HG03460 (cell line): ENCODE measurements around the gene CAMTA1.

Experiments
- ATAC-seq: cut with Tn5 transposase; IDR thresholded peaks from one replicate; pipeline ENCODE4 v1.9.1; 2021; ENCODE audit not compliant: unreplicated experiment

CAMTA1 gene

DNA sequence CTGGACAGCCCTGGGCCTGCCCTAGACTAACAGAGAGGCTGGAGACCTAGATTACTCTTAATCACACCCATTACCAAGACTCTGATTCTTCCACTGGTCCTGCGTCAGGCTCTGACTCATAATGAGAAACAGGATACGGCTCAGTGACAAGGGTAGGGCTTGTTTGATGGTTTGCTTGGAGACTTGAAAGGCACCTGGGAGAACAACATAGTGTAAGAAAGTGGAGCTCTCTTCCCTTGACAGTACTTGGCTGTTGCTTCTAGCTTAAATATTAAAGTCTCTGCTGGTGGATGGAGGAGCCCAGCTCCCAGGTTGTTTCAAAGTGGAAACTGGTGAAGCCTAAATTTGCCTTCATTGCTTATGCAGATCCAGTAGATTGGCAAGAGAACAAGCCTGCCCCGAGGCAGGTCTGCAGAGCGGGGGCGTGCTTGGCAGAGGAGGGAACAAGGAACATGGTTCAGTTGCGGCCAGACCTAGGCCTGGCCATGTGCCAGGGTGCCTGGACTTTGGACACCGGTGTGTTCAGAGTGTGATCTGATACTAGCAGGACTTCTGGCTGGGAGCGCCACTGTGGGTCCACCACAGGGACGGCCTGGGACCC is 480.6 kb downstream of the CAMTA1 start:
- ATAC-seq: no peak

DNA sequence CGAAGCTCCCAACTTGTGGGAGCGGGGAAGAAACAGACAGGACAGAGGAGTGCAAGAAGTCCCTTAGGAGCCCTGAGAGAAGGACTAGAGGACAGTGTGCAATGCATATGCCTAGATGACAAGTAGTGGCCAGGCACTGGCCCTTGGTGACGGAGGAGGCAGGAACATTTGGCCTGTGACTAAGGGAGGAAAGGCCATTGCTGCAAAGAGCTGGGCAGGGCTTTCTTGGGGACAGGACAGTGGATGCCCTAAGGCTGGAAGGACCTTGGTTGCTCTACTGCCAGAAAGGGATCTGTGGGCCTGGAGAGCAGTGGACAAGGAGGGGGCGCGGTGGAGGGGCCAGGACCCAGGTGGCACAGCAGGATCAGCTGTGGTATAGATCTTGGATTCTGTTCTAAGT is 481.3 kb downstream of the CAMTA1 start:
- no peak for ATAC-seq

DNA sequence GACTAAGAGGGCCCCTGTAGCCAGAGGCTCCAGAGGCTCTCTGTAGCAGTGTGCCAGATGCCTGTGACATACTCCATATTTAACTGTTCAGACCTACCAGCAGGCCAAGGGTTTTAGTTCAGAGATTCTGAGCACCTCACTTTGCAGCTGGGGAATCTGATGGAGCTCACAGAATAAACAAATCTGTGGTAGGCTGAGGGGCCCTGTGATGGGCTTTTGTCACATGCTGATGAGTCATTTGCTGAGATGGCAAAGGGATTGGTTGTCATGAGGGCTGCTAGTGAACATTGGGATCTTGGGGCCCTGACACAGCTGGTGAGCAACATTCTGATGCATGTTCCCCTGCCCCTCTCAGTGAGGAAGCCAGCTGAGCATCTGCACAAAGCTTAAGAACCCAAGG is 482.2 kb downstream of the CAMTA1 start:
- ATAC-seq: no peak

DNA sequence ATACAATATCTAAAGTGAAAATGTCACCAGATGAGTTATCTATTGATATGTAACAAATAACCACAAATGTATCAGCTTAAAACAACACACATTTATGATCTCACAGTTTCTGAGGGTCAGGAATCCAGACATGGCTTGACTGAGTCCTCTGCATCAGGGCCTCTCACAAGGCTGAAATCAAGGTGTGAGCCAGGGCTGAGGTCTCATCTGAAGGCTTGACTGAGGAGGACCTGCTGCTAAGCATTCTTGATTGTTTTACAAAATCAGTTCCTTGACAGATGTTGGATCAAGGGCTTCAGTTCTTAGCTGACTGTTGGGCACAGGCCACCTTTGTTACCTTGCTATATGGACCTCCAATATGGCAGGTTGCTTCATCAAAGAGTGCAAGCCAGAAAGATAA is 483.7 kb downstream of the CAMTA1 start:
- ATAC-seq: no peak

DNA sequence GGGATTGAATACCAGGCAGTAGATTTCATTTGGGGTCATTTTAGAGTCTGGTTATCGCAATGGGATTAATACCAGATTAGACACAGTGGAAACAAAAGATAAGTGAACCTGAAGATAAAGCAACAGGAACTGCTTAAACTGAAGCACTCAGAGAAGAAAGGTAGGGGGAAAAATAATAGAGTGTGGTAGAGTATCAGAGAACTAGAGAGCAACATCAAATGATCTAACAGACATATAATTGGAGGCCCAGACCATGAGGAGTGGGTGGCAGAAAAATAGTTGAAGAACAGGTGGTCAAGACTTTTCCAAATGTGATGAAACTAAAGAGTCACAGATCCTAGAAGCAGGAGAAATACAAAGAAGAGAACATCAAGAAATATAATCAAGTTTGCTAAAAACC is 484.3 kb downstream of the CAMTA1 start:
- ATAC-seq: no peak

DNA sequence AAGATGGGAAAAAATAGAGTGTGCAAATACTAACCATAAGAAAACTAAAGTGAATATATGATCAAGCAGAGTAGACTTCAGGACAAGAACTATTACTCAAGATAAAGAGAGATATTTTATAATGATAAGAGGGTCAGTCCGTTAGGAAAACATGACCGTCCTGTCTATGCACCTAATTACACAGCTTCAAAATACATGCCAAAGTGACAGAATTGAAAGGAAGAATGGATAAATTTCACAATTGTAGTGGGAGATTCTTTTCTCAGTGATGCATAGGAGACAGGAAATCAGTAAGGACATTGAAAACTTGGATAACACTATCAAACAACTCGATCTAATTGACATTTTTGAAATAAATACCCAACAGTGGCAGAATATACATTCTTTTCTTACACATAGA is 489.0 kb downstream of the CAMTA1 start:
- no peak for ATAC-seq

DNA sequence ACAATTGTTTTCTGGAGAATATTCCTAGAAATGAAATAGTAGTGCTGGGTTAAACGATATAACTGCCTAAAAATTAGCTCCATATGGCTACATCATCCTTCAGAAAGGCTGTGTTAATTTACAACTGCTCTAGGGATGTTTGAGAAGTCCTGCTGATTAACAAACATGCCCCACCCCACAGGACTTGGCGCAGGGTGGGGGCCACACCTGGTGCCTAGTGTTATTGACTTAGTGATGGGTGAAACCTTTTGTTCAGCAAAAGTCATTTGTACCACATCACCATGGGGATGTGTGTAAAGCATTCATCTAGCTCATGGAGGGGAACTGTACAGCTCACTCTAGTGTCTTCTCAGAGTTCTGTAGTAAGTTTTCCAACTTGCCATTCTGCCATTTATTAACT is 492.8 kb downstream of the CAMTA1 start:
- ATAC-seq: no peak

DNA sequence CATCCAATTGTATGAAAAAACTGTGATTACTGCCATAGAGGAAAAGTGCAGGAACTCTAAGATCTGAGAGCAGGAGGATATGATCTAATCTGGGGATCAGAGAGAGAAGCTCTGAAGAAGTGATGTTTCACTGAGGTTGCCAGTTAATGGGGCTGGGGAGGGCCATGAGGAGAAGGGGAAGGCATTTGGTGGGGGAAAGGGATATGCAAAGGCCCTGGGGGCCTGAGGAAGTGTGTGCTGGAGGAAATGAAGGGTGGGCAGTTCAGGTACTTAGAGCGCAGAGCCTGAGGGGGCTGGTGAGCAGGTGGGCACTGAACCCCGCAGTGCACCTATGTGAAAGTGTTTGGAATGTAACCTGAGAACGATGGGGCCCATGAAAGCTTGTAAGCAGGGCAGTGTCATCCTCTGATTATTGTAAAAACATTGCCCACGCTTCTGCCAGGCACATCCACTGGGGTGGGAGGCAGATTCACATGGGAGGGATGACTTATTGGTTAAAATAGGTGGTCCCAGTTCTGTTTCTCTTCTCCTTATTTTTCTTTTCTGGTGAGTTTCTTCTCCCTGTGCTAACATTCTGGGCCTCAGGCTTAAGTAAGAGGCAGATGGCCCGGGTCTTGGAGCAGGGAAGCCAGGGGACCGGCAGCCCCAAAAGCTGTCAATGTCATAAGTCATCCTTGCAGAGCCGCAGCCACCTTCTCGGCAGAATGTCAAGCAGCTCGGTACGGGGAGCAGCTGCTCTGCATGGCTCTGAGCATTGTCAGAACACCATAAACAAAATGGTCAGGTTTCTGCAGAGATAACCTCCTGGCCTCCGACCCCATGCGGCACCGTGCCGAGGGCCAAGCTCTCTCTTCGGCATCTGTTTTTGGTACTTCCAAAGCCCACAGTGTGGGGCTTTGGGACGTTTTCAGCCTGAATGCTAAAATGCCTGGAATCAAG is 493.8 kb downstream of the CAMTA1 start:
- no peak for ATAC-seq

DNA sequence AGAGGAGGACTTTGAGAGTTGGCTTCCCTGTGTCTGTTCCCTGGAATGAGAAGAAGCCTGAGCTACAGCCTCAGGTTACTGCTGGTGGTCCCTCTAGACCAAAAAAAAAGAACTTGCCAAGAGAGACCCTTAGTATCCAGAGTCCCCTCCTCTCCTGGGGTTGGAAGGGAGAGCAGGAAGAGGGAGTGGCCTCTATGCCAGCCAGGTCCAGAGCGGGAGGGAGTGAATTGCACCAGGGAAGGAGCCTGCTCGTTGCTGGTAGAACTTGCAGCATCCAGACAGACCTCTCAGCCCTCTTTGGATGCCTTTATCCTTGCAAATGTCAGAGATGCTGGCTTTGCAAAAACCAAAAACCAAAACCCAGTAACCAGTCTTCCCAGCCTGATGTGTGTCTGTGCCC is 494.5 kb downstream of the CAMTA1 start:
- ATAC-seq: no peak

DNA sequence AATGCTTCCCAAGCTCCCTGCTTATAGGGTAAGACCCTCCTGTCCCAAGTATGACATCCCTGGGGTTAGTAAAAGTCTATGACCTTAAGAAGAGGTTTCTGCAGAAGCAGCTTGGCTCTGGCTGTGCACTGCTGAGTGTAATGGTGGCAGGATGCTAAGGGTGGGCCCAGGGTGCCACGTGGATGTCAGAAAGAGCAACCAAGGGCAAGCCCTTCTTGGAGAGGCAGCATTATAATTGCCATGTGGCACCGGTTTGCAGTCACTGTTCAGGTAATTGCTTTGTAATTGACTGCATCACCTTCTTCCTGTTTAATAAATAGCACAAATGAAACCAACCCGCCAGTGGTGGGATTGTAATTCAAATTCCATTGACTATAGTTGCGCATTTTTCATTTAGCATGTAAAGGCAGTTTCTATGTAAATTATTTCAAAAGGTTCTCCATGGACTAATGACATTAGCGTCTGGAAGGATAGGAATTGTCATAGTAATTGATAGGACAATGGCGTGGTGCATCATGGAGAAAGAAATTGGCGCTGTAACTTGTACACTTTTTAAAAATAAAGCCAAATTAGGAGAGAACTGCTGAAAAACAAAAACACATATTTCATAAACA is 495.2 kb downstream of the CAMTA1 start:
- ATAC-seq: no peak

DNA sequence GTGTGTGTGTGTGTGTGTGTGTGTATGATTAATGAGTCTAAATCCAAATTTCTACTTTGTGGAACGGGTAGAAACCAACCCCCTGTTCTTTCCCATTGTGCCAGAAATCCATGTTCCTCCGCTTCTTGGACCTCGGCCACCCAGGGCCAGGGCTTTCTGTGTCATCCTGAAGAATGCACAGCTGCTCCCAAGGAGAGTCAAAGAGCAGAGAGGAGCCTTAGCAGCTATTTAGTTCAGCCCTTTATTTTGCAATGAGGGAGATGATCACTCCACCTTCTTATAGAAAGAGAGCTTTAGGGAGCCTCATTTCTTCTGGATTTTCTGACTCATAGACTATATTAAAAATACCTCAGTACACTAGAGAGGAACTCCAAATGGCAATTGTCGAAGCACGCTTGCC is 496.6 kb downstream of the CAMTA1 start:
- no peak for ATAC-seq

DNA sequence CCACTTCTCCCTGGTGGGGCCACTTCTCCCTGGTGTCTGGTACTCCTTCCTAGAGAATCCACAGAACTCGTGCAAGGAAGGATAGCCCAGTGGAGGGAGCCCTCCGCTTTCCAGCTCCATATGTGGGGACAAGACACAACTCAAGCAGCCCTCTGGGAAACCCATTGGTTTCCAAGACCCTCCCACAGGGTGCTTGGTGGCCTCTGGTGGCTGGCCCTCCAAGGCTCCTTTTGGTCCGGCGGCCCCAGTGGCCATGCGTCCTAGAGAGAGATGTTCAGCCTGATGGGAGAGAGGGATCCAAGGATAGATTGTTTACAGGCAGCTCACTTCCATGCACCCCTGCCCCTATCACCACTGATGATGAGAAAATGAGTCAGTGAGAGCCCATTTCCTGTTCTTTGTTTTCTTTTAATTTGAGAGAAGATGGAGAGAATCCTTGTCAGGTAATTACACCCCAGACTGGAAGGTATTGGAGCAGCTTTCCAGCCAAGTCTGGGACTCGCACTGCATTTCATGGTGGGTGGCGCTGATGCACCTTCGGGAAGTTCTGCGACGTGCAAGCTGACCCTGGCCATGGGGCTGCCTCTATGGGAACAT is 499.7 kb downstream of the CAMTA1 start:
- no peak for ATAC-seq

DNA sequence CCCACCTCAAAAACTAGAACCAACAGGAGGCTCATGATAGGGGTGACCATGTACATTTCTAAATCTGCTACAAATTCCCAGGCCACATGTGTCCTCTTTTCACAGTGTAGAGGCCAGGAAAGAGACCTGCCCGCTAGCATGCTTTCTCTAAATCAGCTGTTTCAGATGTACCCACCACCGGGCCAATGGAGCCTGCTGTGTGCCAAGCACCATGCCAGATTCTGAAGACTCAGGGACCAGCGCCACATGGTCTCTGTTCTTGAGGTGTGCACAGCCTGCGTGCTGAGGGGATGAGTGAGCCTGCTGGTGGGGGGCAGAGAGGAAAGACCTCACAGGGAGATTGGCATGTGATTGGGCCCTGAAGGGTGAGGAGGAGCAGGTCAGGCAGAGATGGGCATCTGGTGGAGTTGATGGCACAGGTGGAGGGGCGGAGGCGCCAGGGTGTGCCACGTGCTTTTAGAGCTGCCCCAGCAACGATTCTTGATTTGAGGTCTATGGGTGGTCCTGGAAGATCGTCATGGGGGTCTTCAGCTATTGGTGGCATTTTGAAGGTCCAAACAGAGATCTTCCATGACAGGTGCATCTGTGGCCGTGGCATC is 500.7 kb downstream of the CAMTA1 start:
- ATAC-seq: no peak

DNA sequence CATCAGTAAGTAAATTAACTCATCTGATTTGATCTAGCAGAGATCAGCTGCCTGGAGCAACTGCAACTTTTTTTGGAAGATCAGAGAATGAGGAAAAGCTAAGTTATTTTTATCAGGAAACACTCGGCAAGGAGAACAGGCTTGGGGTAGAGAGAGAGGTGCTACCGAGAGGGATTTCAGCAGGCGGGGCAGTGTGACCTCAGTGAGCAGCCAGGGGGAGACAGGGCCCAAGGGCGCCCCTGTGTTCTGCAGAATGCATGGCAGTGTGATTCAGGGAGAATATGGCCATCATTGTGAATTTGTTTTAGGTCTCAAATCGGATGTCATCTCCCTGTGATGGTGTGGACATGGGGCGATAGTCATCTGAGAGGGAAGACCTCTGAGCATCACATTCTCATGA is 501.8 kb downstream of the CAMTA1 start:
- no peak for ATAC-seq

DNA sequence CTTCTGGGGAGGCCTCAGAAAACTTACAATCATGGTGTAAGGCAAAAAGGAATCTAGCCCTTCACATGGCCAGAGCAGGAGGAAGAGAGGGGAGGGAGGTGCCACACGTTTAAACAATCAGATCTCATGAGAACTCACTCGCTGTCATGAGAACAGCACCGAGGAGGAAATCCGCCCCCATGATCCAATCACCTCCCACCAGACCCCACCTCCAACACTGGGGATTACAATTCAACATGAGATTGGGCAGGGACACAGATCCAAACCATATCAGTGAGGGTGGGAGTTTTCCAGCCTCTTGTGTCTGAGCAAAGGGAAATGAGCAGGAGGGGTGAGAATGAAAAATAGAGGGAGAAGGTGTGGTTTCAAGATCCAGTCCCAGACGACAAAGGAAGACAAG is 503.7 kb downstream of the CAMTA1 start:
- ATAC-seq: no peak

DNA sequence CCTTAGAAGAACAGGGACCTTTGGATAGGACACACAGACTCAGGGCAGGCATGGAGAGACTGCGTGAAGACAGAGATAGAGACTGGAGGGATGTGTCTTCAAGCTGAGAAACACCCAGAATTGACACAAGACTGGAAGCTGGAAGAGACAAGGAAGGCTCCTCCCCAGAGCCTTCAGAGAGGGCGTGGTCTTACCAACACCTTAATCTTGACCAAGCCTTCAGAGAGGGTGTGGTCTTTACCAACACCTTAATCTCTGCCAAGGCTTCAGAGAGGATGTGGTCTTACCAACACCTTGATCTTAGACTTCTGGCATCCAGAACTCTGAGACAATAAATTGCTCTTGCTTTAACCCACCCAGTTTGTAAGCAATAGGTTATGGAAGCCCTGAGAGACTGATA is 504.4 kb downstream of the CAMTA1 start:
- no peak for ATAC-seq

DNA sequence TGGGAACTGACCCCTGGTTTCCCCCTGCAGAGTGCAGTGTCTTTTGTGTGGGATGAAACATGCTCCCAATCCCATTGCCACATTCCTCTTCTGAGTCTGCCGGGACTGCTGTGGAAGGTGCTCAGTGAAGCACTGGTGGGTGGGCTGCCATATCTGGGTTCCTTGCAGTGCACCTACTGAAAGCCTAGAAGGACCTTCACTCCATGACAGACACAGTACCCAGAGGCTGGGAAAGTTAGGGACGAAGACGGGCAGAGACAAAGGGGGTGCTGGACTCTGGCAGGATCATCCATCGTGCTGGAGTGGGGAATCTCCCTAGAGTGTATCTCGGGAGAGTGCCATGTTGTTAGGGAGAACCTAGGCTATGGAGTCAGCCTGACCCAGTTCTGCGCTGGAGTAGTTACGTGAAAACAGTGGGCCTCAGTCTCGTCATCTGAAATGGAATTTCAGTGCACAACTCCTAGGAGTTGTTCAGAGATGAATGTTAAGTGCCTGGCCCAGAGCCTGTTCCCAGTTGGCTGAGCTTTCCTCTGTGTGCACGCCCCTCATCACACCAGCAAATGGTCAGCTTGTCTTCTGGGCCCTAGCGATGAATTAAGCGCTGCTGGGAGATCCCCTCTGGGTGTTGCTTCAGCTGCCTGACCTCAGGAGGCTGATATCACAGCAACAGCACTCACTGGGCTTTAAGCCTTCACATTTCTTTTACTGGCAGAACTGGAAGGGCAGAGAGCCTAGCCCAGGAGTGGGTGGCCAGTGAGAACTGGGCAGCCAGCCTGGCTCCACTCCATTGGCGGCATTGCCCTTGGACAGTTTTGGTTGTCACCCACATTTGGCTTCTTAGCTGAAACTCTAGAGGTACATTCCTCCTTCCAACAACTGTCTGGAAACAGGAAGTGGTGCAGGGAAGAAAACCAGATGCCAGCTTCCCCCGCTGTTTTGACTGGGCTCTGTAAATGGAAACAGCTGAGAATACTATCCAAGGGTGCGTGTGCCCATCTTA is 506.0 kb downstream of the CAMTA1 start:
- no peak for ATAC-seq

DNA sequence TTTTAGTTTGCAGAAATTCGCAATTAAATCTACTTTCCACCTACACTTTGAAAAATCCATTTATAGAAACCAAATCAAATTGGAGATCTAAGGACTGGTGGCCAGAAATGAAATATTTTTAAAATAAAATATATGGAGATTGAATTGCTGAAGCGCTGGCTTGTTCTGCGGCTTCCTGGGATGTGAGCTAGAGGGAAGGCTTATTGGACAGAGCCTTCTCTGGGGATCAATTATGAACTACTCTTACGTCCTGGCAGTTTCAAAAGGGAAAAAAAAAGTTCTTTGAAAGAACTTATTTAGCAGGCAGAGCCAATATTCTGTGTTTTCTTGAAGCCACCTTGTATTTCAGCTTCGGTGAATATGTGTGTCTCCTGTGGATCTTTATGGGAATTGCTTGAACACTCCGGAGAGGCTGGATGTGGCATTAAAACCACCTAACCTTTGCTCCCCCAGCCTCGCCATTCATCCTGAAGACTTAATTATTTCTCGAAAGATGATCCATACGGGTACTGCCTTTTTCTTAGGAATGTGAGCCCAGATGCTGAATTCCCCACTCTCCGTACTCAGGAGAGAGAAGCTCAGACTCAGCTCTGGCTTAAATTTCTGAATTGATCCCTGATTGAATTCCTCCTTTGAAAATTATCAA is 506.9 kb downstream of the CAMTA1 start:
- no peak for ATAC-seq

DNA sequence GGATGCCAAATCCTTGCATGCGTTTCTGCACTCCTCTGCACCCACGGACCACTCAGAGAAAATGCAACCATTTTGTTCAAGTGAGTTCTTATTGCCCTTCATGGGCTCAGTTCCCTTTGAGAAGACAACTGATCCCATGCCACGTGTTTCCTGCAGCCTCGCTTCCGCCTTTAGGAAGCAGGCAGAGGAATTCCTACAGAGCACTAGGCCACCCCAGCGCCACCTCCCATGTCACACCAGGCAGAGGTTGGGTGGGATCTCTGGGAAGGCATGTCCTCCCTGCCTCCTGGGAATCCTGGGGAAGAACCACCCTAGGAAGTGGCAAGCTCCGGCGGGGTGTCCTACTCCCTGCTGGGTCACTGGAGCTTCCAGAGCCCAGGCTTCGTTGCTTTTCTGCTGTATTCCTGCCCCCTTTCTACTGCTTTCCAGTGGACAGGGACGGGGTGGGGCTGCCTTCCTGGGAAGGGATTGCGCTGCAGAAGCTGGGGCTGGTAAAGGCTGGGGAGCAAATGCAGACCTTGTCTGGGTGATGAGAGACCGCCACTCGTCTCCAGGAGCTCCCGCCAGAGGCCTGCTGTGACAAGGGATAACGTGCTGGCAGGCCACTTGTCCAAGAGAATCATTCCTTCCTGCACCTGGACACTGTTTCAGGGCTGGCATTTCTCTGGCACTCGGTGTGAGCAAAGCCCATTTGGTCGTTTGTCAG is 507.6 kb downstream of the CAMTA1 start:
- no peak for ATAC-seq
